Measurements from ENCODE around the gene PDE4B.

DNA sequence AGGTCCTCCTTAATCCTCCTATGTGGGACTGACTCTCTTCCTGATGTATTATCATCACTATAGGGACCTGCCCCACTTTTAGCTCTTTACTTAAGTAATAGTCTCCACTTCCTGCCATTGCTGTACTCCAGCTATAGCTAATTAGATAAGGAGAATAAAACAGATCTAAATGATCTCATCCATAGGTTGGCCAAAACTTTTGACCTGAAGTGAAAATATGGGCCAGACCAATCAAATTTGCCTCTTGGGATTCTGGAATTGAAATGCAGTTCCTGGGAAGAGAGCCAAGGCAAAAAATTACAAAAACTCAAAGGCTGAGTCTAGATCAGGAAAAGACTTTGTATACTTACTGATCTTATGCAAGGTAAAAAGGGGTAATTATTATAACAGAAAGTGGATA, 36.1 kb upstream of the PDE4B start:
- TF ChIP-seq, protein P1, sequence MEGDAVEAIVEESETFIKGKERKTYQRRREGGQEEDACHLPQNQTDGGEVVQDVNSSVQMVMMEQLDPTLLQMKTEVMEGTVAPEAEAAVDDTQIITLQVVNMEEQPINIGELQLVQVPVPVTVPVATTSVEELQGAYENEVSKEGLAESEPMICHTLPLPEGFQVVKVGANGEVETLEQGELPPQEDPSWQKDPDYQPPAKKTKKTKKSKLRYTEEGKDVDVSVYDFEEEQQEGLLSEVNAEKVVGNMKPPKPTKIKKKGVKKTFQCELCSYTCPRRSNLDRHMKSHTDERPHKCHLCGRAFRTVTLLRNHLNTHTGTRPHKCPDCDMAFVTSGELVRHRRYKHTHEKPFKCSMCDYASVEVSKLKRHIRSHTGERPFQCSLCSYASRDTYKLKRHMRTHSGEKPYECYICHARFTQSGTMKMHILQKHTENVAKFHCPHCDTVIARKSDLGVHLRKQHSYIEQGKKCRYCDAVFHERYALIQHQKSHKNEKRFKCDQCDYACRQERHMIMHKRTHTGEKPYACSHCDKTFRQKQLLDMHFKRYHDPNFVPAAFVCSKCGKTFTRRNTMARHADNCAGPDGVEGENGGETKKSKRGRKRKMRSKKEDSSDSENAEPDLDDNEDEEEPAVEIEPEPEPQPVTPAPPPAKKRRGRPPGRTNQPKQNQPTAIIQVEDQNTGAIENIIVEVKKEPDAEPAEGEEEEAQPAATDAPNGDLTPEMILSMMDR (IDR thresholded peaks at IDR 0.05; ENCODE audit: low read length), result no peak
- no peak for TF ChIP-seq EZH2 (IDR thresholded peaks at IDR 0.05; ENCODE audit: borderline replicate concordance, low read length)
